GM19351 (cell line): Measurements from ENCODE around the gene SELPLG.
"Not testable (repeated sequence)": the region's sequence is repeated elsewhere in the genome, so short reads cannot be mapped to it uniquely, and the experiment has no call there.

Experiments used
- ATAC-seq: cut with Tn5 transposase; IDR thresholded peaks from one replicate; pipeline ENCODE4 v1.9.1; 2021; ENCODE audit warnings: mild to moderate bottlenecking, moderate library complexity; ENCODE audit not compliant: unreplicated experiment

SELPLG gene

DNA sequence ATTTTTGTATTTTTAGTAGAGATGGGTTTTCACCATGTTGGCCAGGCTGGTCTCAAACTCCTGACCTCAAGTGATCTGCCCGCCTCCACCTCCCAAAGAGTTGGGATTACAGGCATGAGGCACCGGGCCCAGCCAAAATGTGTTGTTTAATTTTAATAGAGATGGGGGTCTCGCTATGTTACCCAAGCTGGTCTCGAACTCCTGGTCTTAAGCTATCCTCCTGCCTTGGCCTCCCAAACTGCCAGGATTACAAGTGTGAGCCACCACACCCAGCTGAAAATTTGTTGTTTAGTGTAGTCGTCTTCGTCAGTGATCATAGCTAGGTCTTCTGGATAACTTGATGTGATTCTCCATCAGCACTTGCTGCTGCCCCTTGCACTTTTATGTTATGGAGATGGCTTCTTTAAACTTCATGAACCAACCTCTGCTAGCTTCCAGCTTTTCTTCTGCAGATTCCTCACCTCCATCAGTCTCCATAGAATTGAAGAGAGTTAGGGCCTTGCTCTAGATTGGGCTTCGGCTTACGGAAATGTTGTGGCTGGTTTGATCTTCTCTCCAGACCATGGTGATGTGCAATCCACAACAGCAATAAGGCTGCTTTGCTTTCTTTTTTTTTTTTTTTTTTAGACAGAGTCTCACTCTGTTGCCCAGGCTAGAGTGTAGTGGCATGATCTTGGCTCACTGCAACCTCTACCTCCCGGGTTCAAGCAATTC is 58.3 kb downstream of the SELPLG start:
- no peak for ATAC-seq

DNA sequence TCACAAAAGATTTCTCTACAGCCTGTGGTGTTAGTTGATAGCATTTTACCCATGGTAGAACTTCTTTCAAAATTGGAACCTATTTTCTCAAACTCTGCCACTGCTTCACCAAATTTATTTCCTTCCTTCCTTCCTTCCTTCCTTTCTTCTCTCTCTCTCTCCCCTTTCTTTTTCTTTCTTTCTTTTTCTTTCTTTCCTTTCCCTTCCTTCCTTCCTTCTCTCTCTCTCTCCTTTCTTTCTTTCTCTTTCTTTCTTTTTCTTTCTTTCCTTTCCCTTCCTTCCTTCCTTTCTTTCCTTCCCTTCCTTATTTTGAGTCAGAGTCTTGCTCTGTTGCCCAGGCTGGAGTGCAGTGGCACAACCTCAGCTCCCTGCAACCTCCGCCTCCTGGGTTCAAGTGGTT is 59.4 kb downstream of the SELPLG start:
- not testable (repeated sequence) for ATAC-seq

DNA sequence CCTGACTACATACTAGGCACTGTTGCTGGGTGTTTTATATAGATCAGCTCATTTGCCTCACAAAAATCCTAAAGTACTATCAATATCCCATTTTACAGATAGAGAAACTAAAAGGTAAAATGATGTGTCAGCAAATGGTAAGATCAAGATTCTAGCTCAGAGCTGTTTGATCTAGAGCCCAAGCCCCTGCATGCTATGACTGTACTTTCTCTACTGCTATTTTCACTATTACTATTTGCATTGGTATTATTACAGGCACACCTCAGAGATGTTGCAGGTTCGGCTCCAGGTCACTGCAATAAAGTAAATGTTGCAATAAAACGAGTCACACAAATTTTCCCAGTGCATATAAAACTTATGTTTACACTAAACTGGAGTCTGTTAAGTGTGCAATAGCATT is 60.4 kb downstream of the SELPLG start:
- ATAC-seq: no peak

DNA sequence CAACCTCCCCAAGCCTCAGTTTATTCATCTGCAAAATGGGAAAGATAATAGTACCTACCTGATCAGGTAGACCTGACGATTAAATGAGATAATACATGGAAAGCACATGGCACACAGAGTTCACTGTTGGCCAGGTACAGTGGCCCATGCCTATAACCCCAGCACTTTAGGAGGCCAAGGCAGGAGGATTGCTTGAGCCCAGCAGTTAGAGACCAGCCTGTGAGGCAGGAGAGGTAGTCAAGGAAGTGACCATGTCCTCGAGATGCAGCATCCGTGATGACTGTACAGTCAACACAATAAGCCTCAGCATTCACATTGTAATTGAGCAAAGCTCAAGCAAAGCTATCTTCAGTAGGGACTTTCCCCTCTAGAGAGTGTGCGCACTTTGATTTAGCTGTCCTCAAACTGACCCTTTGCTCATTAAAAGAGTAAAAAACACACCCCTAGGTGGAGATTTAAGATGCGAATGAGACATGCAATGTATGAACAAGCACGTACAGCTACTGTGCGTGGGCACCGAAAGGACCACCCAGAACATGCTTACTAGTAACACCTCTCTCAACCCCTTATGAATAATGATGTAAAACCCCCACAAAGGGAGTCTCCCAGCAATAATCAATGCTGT is 61.4 kb downstream of the SELPLG start:
- no peak for ATAC-seq
